Thyroid gland (tissue), 4 donors: Measurements from ENCODE around the gene DPY19L1. TPM values are rescaled to one million over a fixed set of nuclear protein-coding genes. Genes with fewer than 3 reads are reported as not detected.
"Not testable (repeated sequence)": the region's sequence is repeated elsewhere in the genome, so short reads cannot be mapped to it uniquely, and the experiment has no call there.

Experiments
- DNase-seq, 2 donors: peaks; one replicate each; pipeline ENCODE4 v3.0.0-alpha.2; 2019
- H3K27ac ChIP-seq, 3 donors: fragments of 200-600 bp; sonication (generic); 1 replicate in 2 of 3; 2 replicates in 1 of 3; pipeline ENCODE4 v1.5.1; 2016 to 2019; ENCODE audit warnings: mild to moderate bottlenecking in 1 of 3, moderate library complexity in 1 of 3
- H3K27me3 ChIP-seq: fragments of 200-600 bp; sonication (generic); one replicate; pipeline ENCODE4 v1.5.1; 2019
- H3K36me3 ChIP-seq, 2 donors: fragments of 200-600 bp; sonication (generic); one replicate each; pipeline ENCODE4 v1.5.1; 2016 to 2019
- H3K4me1 ChIP-seq, 2 donors: fragments of 200-600 bp; sonication (generic); one replicate each; pipeline ENCODE4 v1.5.1; 2017 to 2019
- H3K4me3 ChIP-seq, 3 donors: fragments of 200-600 bp; sonication (generic); replicated peaks in 1 of 3; 1 replicate in 2 of 3; 2 replicates in 1 of 3; pipeline ENCODE4 v1.5.1; 2016; ENCODE audit warnings: mild to moderate bottlenecking in 1 of 3
- H3K9me3 ChIP-seq: fragments of 200-600 bp; sonication (generic); one replicate; pipeline ENCODE4 v1.5.1; 2017
- CTCF ChIP-seq, 6 experiments: fragments of 200-600 bp in 3 of 6; fragments of 450-650 bp in 3 of 6; sonication (generic) in 3 of 6; IDR thresholded peaks; one replicate each; pipeline ENCODE4 v1.5.1; 2016 to 2019; ENCODE audit warnings: antibody characterized with exemption in 6 of 6, mild to moderate bottlenecking in 2 of 6, inconsistent platforms in 1 of 6, moderate library complexity in 1 of 6
- POLR2A ChIP-seq, 2 donors: fragments of 450-650 bp; IDR thresholded peaks; one replicate each; pipeline ENCODE4 v1.6.1; 2017; ENCODE audit warnings: antibody characterized with exemption in 2 of 2, mild to moderate bottlenecking in 2 of 2, moderate library complexity in 1 of 2
- WGBS, 2 donors: methylation state at CpG; one replicate each; pipeline ENCODE4 v1.1.5; 2017; 5-methylcytosine and 5-hydroxymethylcytosine counted together
- intact Hi-C: fragments of 100-400 bp; cut with DNase I; formaldehyde crosslinking; loops from one replicate; pipeline ENCODE4 v1.15.1; 2023
- total RNA-seq, 4 donors: library from RNA; depleted of rRNA; stranded (reverse); fragments of >200 nt; gene quantifications; one replicate each; pipeline ENCODE4 v1.2.3, GENCODE V29; 2016

Gene DPY19L1
- total RNA-seq, 4 donors from 2014 or later: 14.0 to 50.3 (median 15.0) TPM

- H3K27ac ChIP-seq: no peak overlapping the region
- no peaks in the 10 kb centered on the region for H3K9me3 ChIP-seq
- no peak for TF ChIP-seq CTCF (IDR thresholded peaks at IDR 0.05)
- TF ChIP-seq POLR2A (IDR thresholded peaks at IDR 0.05): no peak
- H3K27me3 ChIP-seq: no peaks in the 10 kb centered on the region
- no peak overlapping the region for H3K4me3 ChIP-seq
- H3K4me1 ChIP-seq: no peaks in the 10 kb centered on the region
- DNase-seq: no peak
- WGBS, 2 donors: 82 to 94% methylated on average over 3 of the region's 3 CpGs
- no peaks in the 10 kb centered on the region for H3K36me3 ChIP-seq
- intact Hi-C loops: no loop called here
Observed at GRCh38 chr7:34982371-34983019, 54.8 kb downstream of the DPY19L1 start.

GRCh38 chr7:34979124-34979523, 58.2 kb downstream of the DPY19L1 start:
- intact Hi-C loops, H3K4me3 ChIP-seq, H3K9me3 ChIP-seq, H3K4me1 ChIP-seq, H3K27ac ChIP-seq, H3K27me3 ChIP-seq, DNase-seq, H3K36me3 ChIP-seq: not testable (repeated sequence)
- 88 to 93% methylated on average over 2 of the region's 2 CpGs for WGBS, 2 donors

GRCh38 chr7:34973400-34973760, 63.9 kb downstream of the DPY19L1 start:
- Histone ChIP-seq H3K4me3 (no peak overlapping the region), H3K9me3 (no peaks in the 10 kb centered on the region), H3K27me3 (no peaks in the 10 kb centered on the region), H3K4me1 (no peaks in the 10 kb centered on the region), H3K27ac (no peak overlapping the region), H3K36me3 (no peaks in the 10 kb centered on the region)
- no peak for TF ChIP-seq POLR2A (IDR thresholded peaks at IDR 0.05)
- no peak for TF ChIP-seq CTCF (IDR thresholded peaks at IDR 0.05)
- no peak for DNase-seq
- intact Hi-C loops: no loop called here
- WGBS, 2 donors: 97% methylated on average over 3 of the region's 3 CpGs

- intact Hi-C loops, DNase-seq: not testable (repeated sequence)
- WGBS, 2 donors: 94 to 96% methylated on average over 1 of the region's 1 CpG
Observed at GRCh38 chr7:34972739-34973399, 64.4 kb downstream of the DPY19L1 start.

GRCh38 chr7:34967818-34968217, 69.5 kb downstream of the DPY19L1 start:
- DNase-seq, H3K4me3 ChIP-seq, H3K4me1 ChIP-seq, H3K27ac ChIP-seq, H3K36me3 ChIP-seq, H3K9me3 ChIP-seq, intact Hi-C loops, H3K27me3 ChIP-seq: not testable (repeated sequence)
- WGBS, 2 donors: no CpG with 5 or more reads among the region's 1 CpG

More at GRCh38 chr7:34972739-34973399, 64.4 kb downstream of the DPY19L1 start:
- not testable (repeated sequence) for H3K9me3 ChIP-seq, H3K4me1 ChIP-seq, H3K4me3 ChIP-seq, H3K36me3 ChIP-seq, H3K27me3 ChIP-seq, H3K27ac ChIP-seq

GRCh38 chr7:34966504-34966903, 70.8 kb downstream of the DPY19L1 start:
- H3K4me3 ChIP-seq, H3K4me1 ChIP-seq, H3K27me3 ChIP-seq, intact Hi-C loops, H3K9me3 ChIP-seq, H3K36me3 ChIP-seq, H3K27ac ChIP-seq, DNase-seq: not testable (repeated sequence)
- WGBS, 2 donors: 93 to 100% methylated on average over 3 of the region's 3 CpGs

GRCh38 chr7:34958021-34958420, 79.3 kb downstream of the DPY19L1 start:
- 92 to 94% methylated on average over 1 of the region's 1 CpG for WGBS, 2 donors
- intact Hi-C loops: no loop called here
- H3K36me3 ChIP-seq: no peaks in the 10 kb centered on the region
- H3K4me3 ChIP-seq: no peak overlapping the region
- H3K9me3 ChIP-seq: no peaks in the 10 kb centered on the region
- DNase-seq: no peak
- TF ChIP-seq POLR2A (IDR thresholded peaks at IDR 0.05): no peak
- no peak for TF ChIP-seq CTCF (IDR thresholded peaks at IDR 0.05)
- H3K27me3 ChIP-seq: no peaks in the 10 kb centered on the region
- no peaks in the 10 kb centered on the region for H3K4me1 ChIP-seq
- H3K27ac ChIP-seq: no peak overlapping the region
